Transverse colon (tissue), 4 donors: Measurements from ENCODE around the gene UMAD1.

Experiments used
- CTCF ChIP-seq, 5 experiments: fragments of 200-600 bp in 3 of 5; fragments of 450-650 bp in 2 of 5; sonication (generic) in 3 of 5; IDR thresholded peaks; 1 replicate in 2 of 5; 2 replicates in 3 of 5; pipeline ENCODE4 v1.5.1; 2016 to 2017; ENCODE audit warnings: antibody characterized with exemption in 5 of 5, inconsistent platforms in 3 of 5, mild to moderate bottlenecking in 2 of 5, moderate library complexity in 1 of 5
- POLR2A ChIP-seq: fragments of 450-650 bp; IDR thresholded peaks from one replicate; pipeline ENCODE4 v1.6.1; 2016; ENCODE audit warnings: antibody characterized with exemption, mild to moderate bottlenecking, moderate library complexity
- POLR2AphosphoS5 ChIP-seq, 3 donors: sonication (generic); formaldehyde crosslinking; IDR thresholded peaks; one replicate each; pipeline ENCODE4 v1.6.1; 2016; ENCODE audit warnings: antibody characterized with exemption in 3 of 3

- TF ChIP-seq CTCF (IDR thresholded peaks at IDR 0.05): no peak
- TF ChIP-seq POLR2AphosphoS5 (IDR thresholded peaks at IDR 0.05): no peak
- no peak for TF ChIP-seq POLR2A
These were observed 27.3 kb upstream of the UMAD1 start for GRCh38 chr7:7613210-7613609.
